ENCODE results near the gene PKD2.
A peak's percentile ranks its signal among the peaks of the same experiment; 100 is the strongest.

PKD2 gene

DNA sequence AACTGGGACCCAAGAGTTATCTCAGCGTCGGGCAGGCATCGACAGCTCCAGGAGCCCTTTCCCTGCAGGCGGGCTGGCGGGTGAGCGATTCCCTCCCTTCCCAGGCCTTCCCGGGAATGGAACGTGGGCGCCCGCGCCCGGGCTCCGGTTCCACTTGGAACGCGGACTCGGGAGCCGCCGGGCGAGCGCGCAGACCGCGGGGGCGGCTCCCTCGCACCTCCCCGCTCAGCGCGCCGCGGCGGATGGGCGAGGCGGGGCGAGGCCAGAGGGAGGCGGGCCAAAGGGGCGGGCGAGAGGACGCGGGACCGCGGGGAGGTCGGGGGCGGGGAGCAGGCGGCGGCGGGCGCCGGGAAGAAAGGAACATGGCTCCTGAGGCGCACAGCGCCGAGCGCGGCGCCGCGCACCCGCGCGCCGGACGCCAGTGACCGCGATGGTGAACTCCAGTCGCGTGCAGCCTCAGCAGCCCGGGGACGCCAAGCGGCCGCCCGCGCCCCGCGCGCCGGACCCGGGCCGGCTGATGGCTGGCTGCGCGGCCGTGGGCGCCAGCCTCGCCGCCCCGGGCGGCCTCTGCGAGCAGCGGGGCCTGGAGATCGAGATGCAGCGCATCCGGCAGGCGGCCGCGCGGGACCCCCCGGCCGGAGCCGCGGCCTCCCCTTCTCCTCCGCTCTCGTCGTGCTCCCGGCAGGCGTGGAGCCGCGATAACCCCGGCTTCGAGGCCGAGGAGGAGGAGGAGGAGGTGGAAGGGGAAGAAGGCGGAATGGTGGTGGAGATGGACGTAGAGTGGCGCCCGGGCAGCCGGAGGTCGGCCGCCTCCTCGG is at the start of gene PKD2:
TSS of gene PKD2 (plus strand) at position 332 of the 818 bp plus-strand sequence. CDS start at position 431, 99 bp downstream.
- H3K36me3 ChIP-seq (ENCODE audit: insufficient read depth, low read length): no peaks in the 10 kb centered on the region
- peaks cover 46% of the 10 kb centered on the region for H3K79me2 ChIP-seq (ENCODE audit: control insufficient read depth, insufficient read depth, low read length, unreplicated experiment)
- peak within 1 kb of the TSS; percentile 97 for H3K4me3 ChIP-seq (ENCODE audit: low read depth, low read length)
- H3K27me3 ChIP-seq (ENCODE audit: insufficient read depth, low read length): no peaks in the 10 kb centered on the region
- H3K4me1 ChIP-seq (ENCODE audit: control insufficient read depth, insufficient read depth, low read length, unreplicated experiment): peaks cover 34% of the 10 kb centered on the region
- H2AFZ ChIP-seq (ENCODE audit: low read length, unreplicated experiment): peak within 1 kb of the TSS; percentile 84
- peak within 1 kb of the TSS; percentile 48; the same call in 1 of the 2 replicates for H3K27ac ChIP-seq (ENCODE audit: low read depth, low read length)

DNA sequence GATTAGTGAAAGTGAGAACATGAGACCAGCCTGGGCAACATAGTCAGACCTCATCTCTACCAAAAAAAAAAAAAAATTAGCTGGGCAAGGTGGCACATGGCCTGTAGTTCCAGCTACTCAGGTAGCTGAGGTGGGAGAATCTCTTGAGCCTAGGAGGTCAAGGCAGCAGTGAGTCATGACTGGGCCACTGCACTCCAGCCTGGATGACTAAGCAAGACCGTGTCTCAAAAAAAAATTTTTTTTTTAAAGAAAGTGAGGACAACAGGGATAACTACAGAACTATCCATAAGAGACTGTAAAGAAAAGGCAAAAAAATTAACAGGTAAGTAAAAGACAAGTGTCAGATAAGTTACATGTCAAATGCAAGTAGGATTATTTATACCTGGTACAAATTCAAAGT is 45.4 kb upstream of the PKD2 start:
- Histone ChIP-seq H3K27ac (ENCODE audit: low read depth, low read length) (no peak overlapping the region), H3K27me3 (ENCODE audit: insufficient read depth, low read length) (no peaks in the 10 kb centered on the region)

DNA sequence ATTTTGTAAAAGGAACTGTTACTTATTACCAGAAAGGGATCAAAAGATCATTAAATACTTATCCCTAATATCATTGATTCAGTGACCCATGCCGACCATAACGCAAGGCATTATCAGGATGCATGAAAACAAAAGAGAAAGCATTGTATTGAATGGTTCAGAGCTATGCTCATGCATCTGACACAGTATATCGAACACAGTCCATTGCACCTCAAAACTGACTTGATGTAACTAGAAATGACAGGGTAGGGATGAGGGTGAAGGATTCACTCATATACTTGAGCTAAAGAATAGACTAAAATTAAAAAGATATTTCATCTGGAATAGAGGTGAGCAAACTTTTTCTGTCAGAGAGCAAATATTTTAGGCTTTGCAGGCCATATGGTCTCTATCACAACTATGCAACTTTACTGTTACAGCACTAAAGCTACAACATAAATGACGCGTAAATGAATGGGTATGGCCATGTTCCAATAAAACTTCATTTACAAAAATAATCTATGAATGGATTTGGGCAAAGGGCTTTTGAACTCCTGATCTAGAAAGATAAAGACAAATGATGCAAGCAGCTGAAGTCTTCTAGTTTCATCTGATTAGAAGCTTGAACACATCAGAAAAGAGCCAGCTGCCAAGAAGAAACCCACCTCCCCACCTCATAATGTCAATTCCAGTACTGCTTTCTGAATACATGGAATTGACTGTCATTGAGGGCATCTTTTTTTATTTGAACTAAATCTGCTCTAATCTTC is 44.9 kb upstream of the PKD2 start:
- Histone ChIP-seq H3K79me2 (ENCODE audit: control insufficient read depth, insufficient read depth, low read length, unreplicated experiment) (no peaks in the 10 kb centered on the region), H3K4me3 (ENCODE audit: low read depth, low read length) (no peak overlapping the region), H3K4me1 (ENCODE audit: control insufficient read depth, insufficient read depth, low read length, unreplicated experiment) (peaks cover 13% of the 10 kb centered on the region), H3K36me3 (ENCODE audit: insufficient read depth, low read length) (no peaks in the 10 kb centered on the region), H3K27me3 (ENCODE audit: insufficient read depth, low read length) (no peaks in the 10 kb centered on the region), H3K27ac (ENCODE audit: low read depth, low read length) (no peak overlapping the region), H2AFZ (ENCODE audit: low read length, unreplicated experiment) (peak overlapping the region; percentile 7)

More for the DNA sequence above, 45.4 kb upstream of the PKD2 start:
- peak overlapping the region; percentile 7 for H2AFZ ChIP-seq (ENCODE audit: low read length, unreplicated experiment)
- no peak overlapping the region for H3K4me3 ChIP-seq (ENCODE audit: low read depth, low read length)
- no peaks in the 10 kb centered on the region for H3K36me3 ChIP-seq (ENCODE audit: insufficient read depth, low read length)
- H3K79me2 ChIP-seq (ENCODE audit: control insufficient read depth, insufficient read depth, low read length, unreplicated experiment): no peaks in the 10 kb centered on the region
- H3K4me1 ChIP-seq (ENCODE audit: control insufficient read depth, insufficient read depth, low read length, unreplicated experiment): peaks cover 13% of the 10 kb centered on the region

DNA sequence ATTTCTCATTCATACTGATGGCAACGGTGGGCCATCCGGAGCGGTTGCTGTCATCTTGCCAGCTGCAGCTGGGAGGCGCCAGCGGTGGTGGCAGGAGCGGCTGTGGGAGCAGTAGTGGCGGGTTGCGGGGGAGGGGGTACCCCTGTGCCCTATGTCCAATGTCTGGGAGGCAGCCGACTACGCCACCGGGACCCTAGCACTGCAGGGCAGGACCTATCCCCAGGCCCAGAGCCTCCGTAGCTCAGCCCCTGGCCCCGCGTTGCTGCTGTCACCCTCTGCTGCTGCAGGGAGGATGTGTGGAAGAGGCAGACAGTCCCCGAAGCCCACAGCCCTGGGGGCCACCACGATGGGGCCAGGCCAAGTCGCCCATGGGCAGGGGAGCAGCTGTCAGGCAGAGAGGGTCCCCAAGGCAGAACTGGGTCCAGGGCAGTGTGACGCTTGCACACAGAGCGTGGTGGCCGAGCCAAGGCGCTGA is 41.9 kb upstream of the PKD2 start:
- no peaks in the 10 kb centered on the region for H3K27me3 ChIP-seq (ENCODE audit: insufficient read depth, low read length)
- no peak overlapping the region for H3K27ac ChIP-seq (ENCODE audit: low read depth, low read length)
- H3K4me3 ChIP-seq (ENCODE audit: low read depth, low read length): no peak overlapping the region
- H3K79me2 ChIP-seq (ENCODE audit: control insufficient read depth, insufficient read depth, low read length, unreplicated experiment): no peaks in the 10 kb centered on the region
- H3K36me3 ChIP-seq (ENCODE audit: insufficient read depth, low read length): no peaks in the 10 kb centered on the region
- peaks cover 13% of the 10 kb centered on the region for H3K4me1 ChIP-seq (ENCODE audit: control insufficient read depth, insufficient read depth, low read length, unreplicated experiment)
- H2AFZ ChIP-seq (ENCODE audit: low read length, unreplicated experiment): no peak overlapping the region

DNA sequence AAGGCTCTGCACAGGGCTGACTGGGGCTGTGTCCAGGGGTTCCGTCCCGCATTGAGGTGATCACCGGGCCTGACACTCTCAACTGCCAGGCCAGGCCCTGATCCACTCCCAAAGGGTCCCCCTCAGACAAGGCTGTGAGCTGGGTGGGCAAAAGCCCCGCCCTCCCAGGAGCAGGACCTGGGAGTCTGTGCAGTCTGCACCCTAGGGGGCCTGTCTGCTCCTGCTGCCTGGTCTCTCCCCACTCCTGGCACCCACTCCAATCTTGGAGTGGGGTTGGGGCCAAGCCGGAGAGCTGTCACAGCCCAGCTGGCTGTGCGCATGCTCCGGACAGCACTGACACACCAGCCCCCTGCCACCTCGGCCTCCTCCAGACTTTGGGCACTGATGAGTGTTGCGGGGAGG is 41.3 kb upstream of the PKD2 start:
- no peaks in the 10 kb centered on the region for H3K79me2 ChIP-seq (ENCODE audit: control insufficient read depth, insufficient read depth, low read length, unreplicated experiment)
- H3K27ac ChIP-seq (ENCODE audit: low read depth, low read length): no peak overlapping the region
- H3K27me3 ChIP-seq (ENCODE audit: insufficient read depth, low read length): no peaks in the 10 kb centered on the region
- no peak overlapping the region for H2AFZ ChIP-seq (ENCODE audit: low read length, unreplicated experiment)
- H3K36me3 ChIP-seq (ENCODE audit: insufficient read depth, low read length): no peaks in the 10 kb centered on the region
- H3K4me1 ChIP-seq (ENCODE audit: control insufficient read depth, insufficient read depth, low read length, unreplicated experiment): peaks cover 13% of the 10 kb centered on the region
- H3K4me3 ChIP-seq (ENCODE audit: low read depth, low read length): no peak overlapping the region

DNA sequence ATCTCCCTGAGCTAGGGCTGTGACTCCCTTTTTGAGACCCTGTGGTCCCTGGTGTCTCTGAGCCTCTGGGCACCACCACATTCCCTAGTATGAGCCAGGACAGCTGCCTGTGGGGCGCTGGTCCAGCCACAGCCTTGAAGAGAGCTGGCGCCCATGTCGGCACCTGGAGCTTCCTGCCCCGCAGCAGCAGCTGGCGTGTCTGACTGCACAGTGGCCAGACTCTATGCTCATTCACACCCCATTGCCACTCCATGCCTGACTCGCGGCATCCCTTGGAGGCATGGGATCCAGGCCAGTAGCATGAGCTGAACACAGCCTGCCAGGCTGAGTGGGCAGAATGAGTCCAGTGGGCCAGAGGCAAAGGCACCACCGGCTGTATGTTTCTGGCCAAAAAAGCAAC is 40.2 kb upstream of the PKD2 start:
- Histone ChIP-seq H3K4me3 (ENCODE audit: low read depth, low read length) (no peak overlapping the region), H3K79me2 (ENCODE audit: control insufficient read depth, insufficient read depth, low read length, unreplicated experiment) (no peaks in the 10 kb centered on the region), H3K4me1 (ENCODE audit: control insufficient read depth, insufficient read depth, low read length, unreplicated experiment) (peaks cover 8% of the 10 kb centered on the region), H3K27ac (ENCODE audit: low read depth, low read length) (no peak overlapping the region), H3K36me3 (ENCODE audit: insufficient read depth, low read length) (no peaks in the 10 kb centered on the region), H2AFZ (ENCODE audit: low read length, unreplicated experiment) (no peak overlapping the region), H3K27me3 (ENCODE audit: insufficient read depth, low read length) (no peaks in the 10 kb centered on the region)

DNA sequence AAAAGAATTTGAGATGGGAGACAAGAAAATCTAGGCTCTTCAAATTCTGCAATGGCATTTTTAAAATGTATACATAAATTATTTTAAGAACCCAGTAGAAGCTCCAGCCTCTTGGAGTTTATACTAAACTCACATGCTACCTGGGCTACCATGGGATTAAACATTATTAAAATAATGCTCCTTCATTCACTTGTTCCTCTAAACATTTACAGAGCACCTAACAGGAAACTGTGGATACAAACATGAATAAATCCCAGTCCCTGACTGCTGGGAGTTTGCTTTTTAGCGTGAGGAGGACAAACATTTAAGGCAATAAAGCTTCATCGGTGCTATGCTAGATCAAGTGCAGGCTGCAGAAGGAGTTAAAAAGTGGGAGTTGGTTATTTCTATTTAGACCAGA is 37.3 kb upstream of the PKD2 start:
- Histone ChIP-seq H3K79me2 (ENCODE audit: control insufficient read depth, insufficient read depth, low read length, unreplicated experiment) (no peaks in the 10 kb centered on the region), H2AFZ (ENCODE audit: low read length, unreplicated experiment) (no peak overlapping the region), H3K36me3 (ENCODE audit: insufficient read depth, low read length) (no peaks in the 10 kb centered on the region), H3K4me3 (ENCODE audit: low read depth, low read length) (no peak overlapping the region), H3K27me3 (ENCODE audit: insufficient read depth, low read length) (no peaks in the 10 kb centered on the region), H3K27ac (ENCODE audit: low read depth, low read length) (no peak overlapping the region), H3K4me1 (ENCODE audit: control insufficient read depth, insufficient read depth, low read length, unreplicated experiment) (peaks cover 14% of the 10 kb centered on the region)

DNA sequence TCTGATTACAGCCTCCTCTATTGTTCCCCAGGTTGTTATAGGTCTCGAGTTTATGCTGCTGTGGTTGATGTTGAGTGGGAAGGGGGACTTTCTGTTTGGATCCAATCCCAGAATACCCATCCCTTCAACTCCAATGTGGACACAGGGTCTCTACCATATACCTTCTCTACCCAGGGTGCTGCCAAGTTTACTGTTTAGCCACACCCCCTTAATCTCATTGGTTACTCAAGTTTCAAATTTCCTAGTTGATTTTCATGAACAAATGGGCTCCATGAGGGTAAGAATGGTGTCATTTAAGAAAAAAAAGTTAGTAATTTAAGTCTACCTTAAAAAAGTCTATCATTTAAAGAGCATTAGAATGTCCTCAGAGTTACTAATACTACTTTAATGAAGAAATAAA is 35.6 kb upstream of the PKD2 start:
- H3K27ac ChIP-seq (ENCODE audit: low read depth, low read length): no peak overlapping the region
- H2AFZ ChIP-seq (ENCODE audit: low read length, unreplicated experiment): peak overlapping the region; percentile 2
- H3K79me2 ChIP-seq (ENCODE audit: control insufficient read depth, insufficient read depth, low read length, unreplicated experiment): no peaks in the 10 kb centered on the region
- H3K27me3 ChIP-seq (ENCODE audit: insufficient read depth, low read length): no peaks in the 10 kb centered on the region
- H3K36me3 ChIP-seq (ENCODE audit: insufficient read depth, low read length): no peaks in the 10 kb centered on the region
- peaks cover 14% of the 10 kb centered on the region for H3K4me1 ChIP-seq (ENCODE audit: control insufficient read depth, insufficient read depth, low read length, unreplicated experiment)
- no peak overlapping the region for H3K4me3 ChIP-seq (ENCODE audit: low read depth, low read length)

DNA sequence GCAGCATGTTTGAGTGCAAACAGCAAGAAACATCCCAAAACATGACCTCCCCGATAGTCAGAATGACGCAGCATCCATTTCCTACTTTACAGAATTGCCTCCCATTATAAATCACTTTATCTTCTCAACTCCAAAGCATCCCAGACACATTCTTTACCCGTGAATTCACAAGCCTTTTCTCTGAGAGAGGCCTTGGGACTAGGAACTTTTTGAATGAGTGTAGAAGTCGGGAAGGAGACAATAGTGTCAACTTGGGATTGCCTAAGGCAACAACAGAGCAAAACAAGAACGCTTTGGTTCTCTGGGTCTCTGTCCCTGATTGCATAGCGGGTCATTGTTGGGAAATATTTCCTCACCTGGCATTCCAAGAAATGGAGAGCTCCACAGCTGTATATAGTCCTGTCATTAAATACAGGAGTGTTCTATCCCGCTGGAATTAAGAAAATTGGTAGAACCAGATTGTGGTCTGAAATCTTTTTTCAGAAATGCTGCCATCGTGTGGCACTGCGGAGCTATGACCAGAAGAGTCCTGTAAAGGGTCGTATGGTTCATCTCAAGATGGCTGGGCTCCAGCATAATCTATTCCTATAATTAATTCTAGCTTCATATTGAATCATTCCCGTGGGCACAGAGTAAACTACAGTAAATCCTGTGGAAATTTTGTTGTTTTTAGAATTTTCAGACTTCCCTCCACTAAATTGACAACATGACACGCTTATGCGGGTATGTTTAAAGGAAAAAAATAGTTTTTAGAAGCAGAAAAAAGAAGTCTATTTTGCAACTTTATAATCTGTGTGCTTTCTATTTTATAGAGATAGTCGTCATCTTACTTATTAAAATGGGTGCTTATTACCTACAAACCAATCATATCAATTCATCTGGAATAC is 33.9 kb upstream of the PKD2 start:
- Histone ChIP-seq H3K79me2 (ENCODE audit: control insufficient read depth, insufficient read depth, low read length, unreplicated experiment) (no peaks in the 10 kb centered on the region), H2AFZ (ENCODE audit: low read length, unreplicated experiment) (peak overlapping the region; percentile 94), H3K27ac (ENCODE audit: low read depth, low read length) (peak overlapping the region; percentile 88), H3K4me3 (ENCODE audit: low read depth, low read length) (peak overlapping the region; percentile 66), H3K36me3 (ENCODE audit: insufficient read depth, low read length) (no peaks in the 10 kb centered on the region), H3K4me1 (ENCODE audit: control insufficient read depth, insufficient read depth, low read length, unreplicated experiment) (peaks cover 14% of the 10 kb centered on the region), H3K27me3 (ENCODE audit: insufficient read depth, low read length) (no peaks in the 10 kb centered on the region)

DNA sequence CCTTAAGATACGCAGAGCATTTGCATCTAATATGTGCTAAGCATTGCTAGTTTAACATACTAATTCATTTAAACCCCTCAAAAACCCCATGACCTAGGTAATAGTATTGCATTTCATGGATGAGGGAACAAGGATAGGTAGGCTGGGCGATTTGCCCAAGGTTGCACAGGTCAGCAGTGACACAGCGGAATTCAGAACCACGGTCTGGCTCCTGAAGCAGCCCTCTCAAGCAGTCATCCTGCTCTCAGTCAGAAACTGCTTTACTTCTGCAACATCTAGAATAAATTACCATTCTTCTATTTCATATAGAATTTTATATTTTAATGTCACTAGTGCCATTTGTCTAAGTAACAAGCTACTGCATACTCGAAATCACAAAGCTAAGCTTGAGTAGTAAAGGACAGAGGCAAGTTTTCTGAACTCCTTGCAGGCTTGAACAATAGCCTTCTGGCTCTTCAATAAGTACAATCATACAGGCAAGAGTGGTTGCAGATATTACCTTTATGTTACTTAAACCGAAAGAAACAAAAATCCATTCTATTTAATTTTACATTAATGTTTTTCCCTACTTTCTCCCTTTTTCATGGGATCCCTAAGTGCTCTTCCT is 32.5 kb upstream of the PKD2 start:
- Histone ChIP-seq H3K79me2 (ENCODE audit: control insufficient read depth, insufficient read depth, low read length, unreplicated experiment) (no peaks in the 10 kb centered on the region), H3K27me3 (ENCODE audit: insufficient read depth, low read length) (no peaks in the 10 kb centered on the region), H3K36me3 (ENCODE audit: insufficient read depth, low read length) (no peaks in the 10 kb centered on the region), H3K27ac (ENCODE audit: low read depth, low read length) (no peak overlapping the region), H3K4me3 (ENCODE audit: low read depth, low read length) (no peak overlapping the region), H3K4me1 (ENCODE audit: control insufficient read depth, insufficient read depth, low read length, unreplicated experiment) (peaks cover 19% of the 10 kb centered on the region), H2AFZ (ENCODE audit: low read length, unreplicated experiment) (no peak overlapping the region)
